Type B pancreatic cell (in vitro differentiated cells): ENCODE results near the gene IGF1R. TPM values are rescaled to one million over a fixed set of nuclear protein-coding genes. Genes with fewer than 3 reads are reported as not detected.
A peak's percentile ranks its signal among the peaks of the same experiment; 100 is the strongest.

Source experiments
- DNase-seq: peaks from one replicate; pipeline ENCODE4 v3.0.0; 2021; ENCODE audit warnings: mixed read lengths; ENCODE audit not compliant: unreplicated experiment; ENCODE audit errors: extremely low spot score
- H3K27ac Mint-ChIP-seq: 2 replicates; pipeline ENCODE4 v1.8.0; 2021; ENCODE audit warnings: mild to moderate bottlenecking, mixed read lengths
- H3K27me3 Mint-ChIP-seq: 2 replicates; pipeline ENCODE4 v1.8.0; 2021; ENCODE audit warnings: mixed read lengths
- H3K36me3 Mint-ChIP-seq: 2 replicates; pipeline ENCODE4 v1.8.0; 2021; ENCODE audit warnings: mixed read lengths
- H3K4me1 Mint-ChIP-seq: one replicate; pipeline ENCODE4 v1.8.0; 2021; ENCODE audit warnings: mixed read lengths; ENCODE audit not compliant: unreplicated experiment
- H3K4me3 Mint-ChIP-seq: 2 replicates; pipeline ENCODE4 v1.8.0; 2021; ENCODE audit warnings: mild to moderate bottlenecking, mixed read lengths
- H3K9me3 Mint-ChIP-seq: 2 replicates; pipeline ENCODE4 v1.8.0; 2021; ENCODE audit warnings: mixed read lengths
- CTCF ChIP-seq: fragments of 200-600 bp; sonication (generic); conservative IDR thresholded peaks from 2 replicates; pipeline ENCODE4 v1.5.0; 2021; ENCODE audit warnings: antibody characterized with exemption, mild to moderate bottlenecking
- total RNA-seq: library from RNA; stranded (reverse); gene quantifications from 2 replicates; pipeline ENCODE4 v1.2.1, GENCODE V29; 2021; ENCODE audit warnings: low replicate concordance

IGF1R gene
- total RNA-seq, 1 donor from 2014 or later, result 87.1 TPM

- H3K9me3 Mint-ChIP-seq, result no peaks in the 10 kb centered on the region
- TF ChIP-seq CTCF, result no peak
- H3K4me1 Mint-ChIP-seq, result peaks cover 64% of the 10 kb centered on the region
- no peak for DNase-seq
- H3K36me3 Mint-ChIP-seq, result no peaks in the 10 kb centered on the region
- H3K4me3 Mint-ChIP-seq, result peak overlapping the region; percentile 12
- H3K27ac Mint-ChIP-seq, result no peak overlapping the region
- no peaks in the 10 kb centered on the region for H3K27me3 Mint-ChIP-seq
These were observed 6.5 kb downstream of the IGF1R start for GRCh38 chr15:98654790-98655360.

- H3K4me3 Mint-ChIP-seq, result no peak overlapping the region
- H3K36me3 Mint-ChIP-seq, result no peaks in the 10 kb centered on the region
- no peaks in the 10 kb centered on the region for H3K9me3 Mint-ChIP-seq
- no peak for DNase-seq
- H3K27me3 Mint-ChIP-seq, result no peaks in the 10 kb centered on the region
- H3K4me1 Mint-ChIP-seq, result peaks cover 69% of the 10 kb centered on the region
- TF ChIP-seq CTCF, result no peak
- no peak overlapping the region for H3K27ac Mint-ChIP-seq
These were observed 7.4 kb downstream of the IGF1R start for GRCh38 chr15:98655732-98656131.

GRCh38 chr15:98657721-98658120 is 9.4 kb downstream of the IGF1R start:
- Mint-ChIP-seq H3K9me3 (no peaks in the 10 kb centered on the region), H3K4me3 (no peak overlapping the region), H3K27ac (no peak overlapping the region), H3K36me3 (peaks cover 2% of the 10 kb centered on the region), H3K27me3 (no peaks in the 10 kb centered on the region), H3K4me1 (peaks cover 62% of the 10 kb centered on the region)
- no peak for DNase-seq
- no peak for TF ChIP-seq CTCF

- Mint-ChIP-seq H3K4me3 (no peak overlapping the region), H3K4me1 (peaks cover 58% of the 10 kb centered on the region), H3K27me3 (no peaks in the 10 kb centered on the region), H3K27ac (peak overlapping the region; percentile 1), H3K9me3 (no peaks in the 10 kb centered on the region), H3K36me3 (peaks cover 6% of the 10 kb centered on the region)
- TF ChIP-seq CTCF, result peak; percentile 95
- DNase-seq, result no peak
These were observed 10.7 kb downstream of the IGF1R start for GRCh38 chr15:98658831-98659699.

GRCh38 chr15:98660055-98660454 is 11.7 kb downstream of the IGF1R start:
- H3K4me3 Mint-ChIP-seq, result no peak overlapping the region
- DNase-seq, result no peak
- no peaks in the 10 kb centered on the region for H3K9me3 Mint-ChIP-seq
- no peak overlapping the region for H3K27ac Mint-ChIP-seq
- H3K36me3 Mint-ChIP-seq, result peaks cover 6% of the 10 kb centered on the region
- H3K4me1 Mint-ChIP-seq, result peaks cover 48% of the 10 kb centered on the region
- no peaks in the 10 kb centered on the region for H3K27me3 Mint-ChIP-seq
- TF ChIP-seq CTCF, result no peak
